KOPT-K1 (cell line): ENCODE data around the gene FKBP5.
"Not testable (repeated sequence)": the region's sequence is repeated elsewhere in the genome, so short reads cannot be mapped to it uniquely, and the experiment has no call there.

ENCODE experiments used
- H3K27ac ChIP-seq: fragments of 200-600 bp; sonication (generic); 2 replicates; pipeline ENCODE4 v1.5.1; 2016; ENCODE audit warnings: antibody characterized with exemption, mild to moderate bottlenecking, low read depth, low read length; ENCODE audit not compliant: poor library complexity, severe bottlenecking
- H3K36me3 ChIP-seq: fragments of 200-600 bp; sonication (generic); 2 replicates; pipeline ENCODE4 v1.5.1; 2017; ENCODE audit warnings: antibody characterized with exemption, mild to moderate bottlenecking, low read length, moderate library complexity; ENCODE audit not compliant: insufficient read depth
- H3K9me3 ChIP-seq: fragments of 200-600 bp; sonication (generic); 2 replicates; pipeline ENCODE4 v1.5.1; 2017; ENCODE audit warnings: antibody characterized with exemption, low read length, mild to moderate bottlenecking; ENCODE audit not compliant: insufficient read depth, poor library complexity, severe bottlenecking

Gene FKBP5

GRCh38 chr6:35686873-35687555 is 1.7 kb downstream of the FKBP5 start:
- Histone ChIP-seq H3K27ac (peak overlapping the region; percentile 85), H3K36me3 (peaks cover 17% of the 10 kb centered on the region), H3K9me3 (no peaks in the 10 kb centered on the region)

GRCh38 chr6:35686436-35686835 is 2.3 kb downstream of the FKBP5 start:
- H3K27ac ChIP-seq, result peak overlapping the region; percentile 85
- no peaks in the 10 kb centered on the region for H3K9me3 ChIP-seq
- H3K36me3 ChIP-seq, result peaks cover 17% of the 10 kb centered on the region

DNA sequence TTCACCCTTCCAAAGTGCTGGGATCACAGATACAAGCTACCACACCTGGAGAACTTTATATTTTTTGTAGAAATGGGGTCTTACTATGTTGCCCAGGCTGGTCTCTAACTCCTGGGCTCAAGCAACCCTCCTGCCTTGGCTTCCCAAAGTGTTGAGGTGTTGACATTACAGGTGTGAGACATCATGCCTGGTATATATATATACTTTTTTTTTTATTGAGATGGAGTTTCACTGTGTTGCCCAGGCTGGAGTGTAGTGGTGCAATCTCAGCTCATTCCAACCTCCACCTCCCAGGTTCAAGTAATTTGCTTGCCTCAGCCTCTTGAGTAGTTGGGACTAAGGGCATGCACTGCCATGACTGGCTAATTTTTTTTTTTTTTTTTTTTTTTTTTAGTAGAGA is 5.4 kb downstream of the FKBP5 start:
- Histone ChIP-seq H3K36me3 (peaks cover 42% of the 10 kb centered on the region), H3K9me3 (no peaks in the 10 kb centered on the region), H3K27ac (no peak overlapping the region)

DNA sequence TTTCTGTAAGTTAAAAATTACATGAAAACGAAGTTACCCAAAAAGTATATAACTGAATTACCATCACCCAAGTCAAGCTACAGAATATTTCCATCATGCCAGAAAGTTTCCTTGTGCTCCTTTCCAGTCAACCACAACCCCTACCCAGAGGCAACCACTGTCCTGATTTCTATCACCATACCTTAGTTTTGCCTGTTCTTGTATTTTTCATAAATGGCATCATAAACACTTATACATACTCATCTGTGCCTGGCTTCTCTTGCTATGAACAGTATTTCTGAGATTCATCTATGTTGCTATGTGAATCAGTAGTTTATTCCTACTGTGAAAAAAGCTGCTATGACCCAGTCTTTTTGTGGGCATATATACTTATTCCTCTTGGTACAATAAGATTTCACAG is 7.4 kb downstream of the FKBP5 start:
- no peak overlapping the region for H3K27ac ChIP-seq
- H3K9me3 ChIP-seq, result no peaks in the 10 kb centered on the region
- peaks cover 53% of the 10 kb centered on the region for H3K36me3 ChIP-seq

- Histone ChIP-seq H3K27ac (no peak overlapping the region), H3K9me3 (no peaks in the 10 kb centered on the region), H3K36me3 (peaks cover 49% of the 10 kb centered on the region)
Observed at GRCh38 chr6:35679399-35679798, 9.3 kb downstream of the FKBP5 start.

GRCh38 chr6:35678814-35679213 is 9.9 kb downstream of the FKBP5 start:
- no peaks in the 10 kb centered on the region for H3K9me3 ChIP-seq
- H3K36me3 ChIP-seq, result peaks cover 43% of the 10 kb centered on the region

GRCh38 chr6:35678021-35678654 is 10.6 kb downstream of the FKBP5 start:
- Histone ChIP-seq H3K36me3 (peaks cover 37% of the 10 kb centered on the region), H3K9me3 (no peaks in the 10 kb centered on the region), H3K27ac (no peak overlapping the region)

More at GRCh38 chr6:35678814-35679213, 9.9 kb downstream of the FKBP5 start:
- H3K27ac ChIP-seq, result no peak overlapping the region

- H3K27ac ChIP-seq, result no peak overlapping the region
- H3K9me3 ChIP-seq, result no peaks in the 10 kb centered on the region
- H3K36me3 ChIP-seq, result peaks cover 36% of the 10 kb centered on the region
Observed at GRCh38 chr6:35677456-35677855, 11.3 kb downstream of the FKBP5 start.

GRCh38 chr6:35675871-35676459 is 12.8 kb downstream of the FKBP5 start:
- Histone ChIP-seq H3K27ac (no peak overlapping the region), H3K36me3 (peaks cover 36% of the 10 kb centered on the region), H3K9me3 (no peaks in the 10 kb centered on the region)

DNA sequence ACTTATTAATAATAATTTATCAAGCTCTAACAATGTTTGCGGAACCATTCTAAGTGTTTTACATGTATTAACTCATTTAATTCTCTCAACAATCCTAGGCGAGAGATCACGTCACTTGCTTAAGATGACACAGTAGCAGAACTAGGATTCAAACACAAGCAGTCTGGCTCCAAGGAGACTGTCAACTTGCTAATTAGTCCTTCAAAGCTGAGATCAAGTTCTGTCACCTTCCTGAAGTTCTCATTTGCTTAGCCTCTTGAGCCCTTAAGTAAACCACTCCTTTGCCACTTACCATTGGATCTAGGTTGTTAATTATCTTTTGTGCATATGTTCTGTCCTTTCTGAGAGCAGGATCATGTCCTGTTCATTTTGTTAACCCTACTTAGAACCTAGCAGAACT is 14.1 kb downstream of the FKBP5 start:
- Histone ChIP-seq H3K36me3 (peaks cover 24% of the 10 kb centered on the region), H3K27ac (no peak overlapping the region), H3K9me3 (no peaks in the 10 kb centered on the region)

DNA sequence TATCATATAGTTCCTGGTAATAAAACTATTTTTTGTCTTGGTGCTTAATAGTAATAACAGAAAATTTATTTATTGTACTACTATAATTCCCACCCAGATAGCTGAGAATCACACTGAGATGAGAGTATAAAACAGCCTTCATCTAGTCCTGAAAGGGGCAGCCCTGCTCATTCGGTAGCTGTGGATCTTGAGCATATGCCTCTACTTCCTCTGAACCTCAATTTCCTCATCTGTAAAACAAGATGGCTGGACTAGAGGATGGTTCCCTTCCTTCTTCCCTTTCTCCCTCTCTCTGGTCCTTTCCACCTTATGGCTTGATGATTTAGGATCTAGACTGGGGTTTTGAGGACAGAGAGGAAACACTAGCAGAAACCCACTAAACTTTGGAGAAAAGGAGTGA is 15.0 kb downstream of the FKBP5 start:
- Histone ChIP-seq H3K9me3 (no peaks in the 10 kb centered on the region), H3K36me3 (peaks cover 16% of the 10 kb centered on the region), H3K27ac (no peak overlapping the region)

DNA sequence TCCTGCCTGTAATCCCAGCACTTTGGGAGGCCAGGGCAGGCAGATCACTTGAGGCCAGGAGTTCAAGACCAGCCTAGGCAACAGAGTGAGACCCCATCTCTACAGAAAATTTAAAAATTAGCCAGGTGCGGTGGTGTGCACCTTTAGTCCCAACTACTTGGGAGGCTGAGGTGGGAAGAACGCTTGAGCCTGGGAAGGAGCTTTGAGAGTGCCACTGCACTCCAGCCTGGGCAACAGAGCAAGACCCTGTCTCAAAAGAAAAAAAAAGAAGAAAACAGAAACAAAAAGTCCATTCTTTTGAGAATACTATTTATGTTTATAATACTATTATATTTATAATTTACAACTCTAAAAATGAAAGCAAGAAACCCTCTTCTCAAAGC is 15.4 kb downstream of the FKBP5 start:
- H3K9me3 ChIP-seq, H3K27ac ChIP-seq: not testable (repeated sequence)
- peaks cover 11% of the 10 kb centered on the region for H3K36me3 ChIP-seq

- not testable (repeated sequence) for H3K27ac ChIP-seq
Observed at GRCh38 chr6:35670453-35670852, 18.3 kb downstream of the FKBP5 start.

GRCh38 chr6:35669451-35670045 is 19.2 kb downstream of the FKBP5 start:
- H3K9me3 ChIP-seq, result no peaks in the 10 kb centered on the region
- no peaks in the 10 kb centered on the region; the same call in 1 of the 2 replicates for H3K36me3 ChIP-seq
- peak overlapping the region; percentile 43 for H3K27ac ChIP-seq

More at GRCh38 chr6:35670453-35670852, 18.3 kb downstream of the FKBP5 start:
- not testable (repeated sequence) for H3K9me3 ChIP-seq, H3K36me3 ChIP-seq

- H3K9me3 ChIP-seq, result no peaks in the 10 kb centered on the region
- no peaks in the 10 kb centered on the region; the same call in 1 of the 2 replicates for H3K36me3 ChIP-seq
- H3K27ac ChIP-seq, result peak overlapping the region; percentile 43
Observed at GRCh38 chr6:35668744-35669450, 19.8 kb downstream of the FKBP5 start.
